A673 (cell line): ENCODE measurements around the gene SAXO1. TPM values are rescaled to one million over a fixed set of nuclear protein-coding genes. Genes with fewer than 3 reads are reported as not detected.

Experiments used
- BruUV-seq: library from RNA; stranded (reverse); fragments of 400-500 nt; replicated peaks from 2 replicates; lab custom pipeline; 2021; lab: Mats Ljungman, UMichigan
- CTCF ChIA-PET: fragments of 300-600 bp; sonication (Branson Sonifier 250); formaldehyde crosslinking; loops from one replicate; lab custom pipeline; 2022; ENCODE audit warnings: antibody characterized with exemption; lab: Charles Lee
- POLR2A ChIA-PET: fragments of 300-600 bp; sonication (Branson Sonifier 250); formaldehyde crosslinking; loops from one replicate; lab custom pipeline; 2022; ENCODE audit warnings: antibody characterized with exemption; ENCODE audit not compliant: low non-redundant PET; lab: Charles Lee
- DNase-seq: peaks from one replicate; pipeline ENCODE4 v3.0.0-alpha.2; 2015; ENCODE audit warnings: low spot score
- H3K27ac ChIP-seq: fragments of 200-600 bp; sonication (generic); 2 replicates; pipeline ENCODE4 v1.5.1; 2016; ENCODE audit warnings: mixed run types, low read depth, mild to moderate bottlenecking, mixed read lengths, antibody characterized with exemption, low read length; ENCODE audit not compliant: poor library complexity, severe bottlenecking
- H3K27me3 ChIP-seq: fragments of 200-600 bp; sonication (generic); replicated peaks from 2 replicates; pipeline ENCODE4 v1.6.1; 2017; ENCODE audit warnings: mixed run types, low read depth, mild to moderate bottlenecking, mixed read lengths, antibody characterized with exemption, low read length; ENCODE audit not compliant: insufficient read depth, poor library complexity
- H3K36me3 ChIP-seq: fragments of 200-600 bp; sonication (generic); 2 replicates; pipeline ENCODE4 v1.6.1; 2016; ENCODE audit warnings: mixed run types, mild to moderate bottlenecking, mixed read lengths, antibody characterized with exemption, low read length; ENCODE audit not compliant: insufficient read depth, poor library complexity, severe bottlenecking
- H3K4me1 ChIP-seq: fragments of 200-600 bp; sonication (generic); 2 replicates; pipeline ENCODE4 v1.6.1; 2017; ENCODE audit warnings: mixed run types, mild to moderate bottlenecking, mixed read lengths, antibody characterized with exemption, low read length; ENCODE audit not compliant: insufficient read depth, poor library complexity, severe bottlenecking
- H3K4me3 ChIP-seq: fragments of 200-600 bp; sonication (generic); 2 replicates; pipeline ENCODE4 v1.5.1; 2016; ENCODE audit warnings: low read depth, mixed run types, mild to moderate bottlenecking, mixed read lengths, low read length; ENCODE audit not compliant: poor library complexity, severe bottlenecking
- H3K9me3 ChIP-seq: fragments of 200-600 bp; sonication (generic); 2 replicates; pipeline ENCODE4 v1.6.1; 2016; ENCODE audit warnings: mixed run types, low read depth, mild to moderate bottlenecking, mixed read lengths, antibody characterized with exemption, low read length; ENCODE audit not compliant: poor library complexity, severe bottlenecking
- EZH2 ChIP-seq: fragments of 200-600 bp; sonication (generic); IDR thresholded peaks from 2 replicates; pipeline ENCODE4 v1.6.1; 2017; ENCODE audit warnings: borderline replicate concordance, low read depth, mild to moderate bottlenecking, mixed read lengths, antibody characterized with exemption, low read length; ENCODE audit not compliant: poor library complexity, severe bottlenecking
- intact Hi-C: fragments of 100-400 bp; cut with micrococcal nuclease; formaldehyde crosslinking; loops from one replicate; pipeline ENCODE4 v1.10.0; 2022; ENCODE audit not compliant: unreplicated experiment
- total RNA-seq: library from RNA; stranded (reverse); gene quantifications from 2 replicates; pipeline ENCODE4 v1.2.3, GENCODE V29; 2021
- TF ChIP-seq, protein P1 (sequence below): fragments of 300-800, 200-600 bp; sonication (generic); conservative IDR thresholded peaks from 2 replicates; pipeline ENCODE4 v1.5.1; 2017; ENCODE audit warnings: low read depth, mild to moderate bottlenecking, antibody characterized with exemption, low read length, moderate library complexity, mixed read lengths

The SAXO1 gene
- total RNA-seq, 1 experiment from 2014 or later, result not detected

DNA sequence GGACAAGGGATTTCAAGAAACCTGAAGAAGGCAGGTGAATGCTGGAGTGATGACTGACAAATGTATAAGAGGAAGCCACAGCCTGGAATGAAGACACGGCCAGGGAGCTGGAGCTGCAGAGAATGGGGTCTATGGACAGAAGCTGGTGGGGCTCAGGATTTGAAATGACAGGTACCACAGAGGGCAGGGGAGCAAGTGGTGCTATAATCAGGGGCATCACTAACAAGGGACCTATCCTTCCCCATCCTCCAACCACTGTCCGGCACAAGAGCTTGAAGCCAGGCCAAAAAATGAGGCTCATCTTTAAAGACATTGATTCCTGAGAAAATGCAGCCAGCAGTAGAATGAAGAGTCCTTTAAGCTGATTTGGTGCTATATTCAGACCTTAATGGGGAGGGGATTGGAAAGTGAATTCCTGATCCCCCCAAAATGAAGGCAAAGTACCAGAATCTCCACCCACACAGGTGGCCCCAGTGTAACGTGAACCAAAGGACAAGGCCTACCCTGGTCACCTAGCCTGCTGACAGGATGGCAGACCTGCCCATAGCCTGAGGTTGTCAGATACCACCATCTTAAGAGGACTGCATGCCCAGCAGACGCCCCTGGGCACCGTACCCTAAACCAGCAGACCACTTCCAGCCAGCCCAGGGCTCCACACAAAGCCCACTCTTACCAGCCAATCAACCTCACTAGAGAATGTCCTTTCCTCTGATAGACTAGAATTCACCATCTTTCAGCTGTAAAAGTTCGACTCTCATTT, 109.2 kb downstream of the SAXO1 start:
- intact Hi-C loops, result no loop called here
- CTCF ChIA-PET, result no interaction called here
- Histone ChIP-seq H3K27ac (no peak overlapping the region), H3K4me3 (no peak overlapping the region), H3K27me3 (no peaks in the 10 kb centered on the region), H3K4me1 (no peaks in the 10 kb centered on the region), H3K36me3 (no peaks in the 10 kb centered on the region), H3K9me3 (no peaks in the 10 kb centered on the region)
- no TSS peak for BruUV-seq
- no peak for TF ChIP-seq EZH2
- TF ChIP-seq, protein P1, sequence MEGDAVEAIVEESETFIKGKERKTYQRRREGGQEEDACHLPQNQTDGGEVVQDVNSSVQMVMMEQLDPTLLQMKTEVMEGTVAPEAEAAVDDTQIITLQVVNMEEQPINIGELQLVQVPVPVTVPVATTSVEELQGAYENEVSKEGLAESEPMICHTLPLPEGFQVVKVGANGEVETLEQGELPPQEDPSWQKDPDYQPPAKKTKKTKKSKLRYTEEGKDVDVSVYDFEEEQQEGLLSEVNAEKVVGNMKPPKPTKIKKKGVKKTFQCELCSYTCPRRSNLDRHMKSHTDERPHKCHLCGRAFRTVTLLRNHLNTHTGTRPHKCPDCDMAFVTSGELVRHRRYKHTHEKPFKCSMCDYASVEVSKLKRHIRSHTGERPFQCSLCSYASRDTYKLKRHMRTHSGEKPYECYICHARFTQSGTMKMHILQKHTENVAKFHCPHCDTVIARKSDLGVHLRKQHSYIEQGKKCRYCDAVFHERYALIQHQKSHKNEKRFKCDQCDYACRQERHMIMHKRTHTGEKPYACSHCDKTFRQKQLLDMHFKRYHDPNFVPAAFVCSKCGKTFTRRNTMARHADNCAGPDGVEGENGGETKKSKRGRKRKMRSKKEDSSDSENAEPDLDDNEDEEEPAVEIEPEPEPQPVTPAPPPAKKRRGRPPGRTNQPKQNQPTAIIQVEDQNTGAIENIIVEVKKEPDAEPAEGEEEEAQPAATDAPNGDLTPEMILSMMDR, result no peak
- DNase-seq, result no peak
- POLR2A ChIA-PET, result no interaction called here

DNA sequence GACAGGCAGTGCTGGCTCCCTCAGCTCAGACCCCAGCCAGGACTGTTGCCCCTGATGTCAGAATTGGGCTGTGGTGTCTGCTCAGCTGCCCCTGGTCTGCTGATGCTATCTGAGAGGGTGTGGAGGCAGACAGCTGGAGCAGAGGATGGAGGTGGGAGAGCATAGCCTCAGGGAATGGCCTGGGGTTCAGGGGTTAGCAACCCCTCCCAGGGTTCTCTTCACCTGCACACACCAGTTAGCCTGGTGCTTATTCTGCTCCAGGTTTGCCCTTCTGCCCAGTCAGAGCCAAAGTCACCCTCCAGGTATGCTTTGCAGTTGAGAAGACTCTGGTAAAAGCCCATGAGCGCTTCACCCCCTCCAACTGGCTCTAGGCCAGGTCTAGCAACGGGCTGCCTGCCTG, 109.8 kb downstream of the SAXO1 start:
- TF ChIP-seq, protein P1, result no peak
- TF ChIP-seq EZH2, result no peak
- no peak for DNase-seq
- intact Hi-C loops, result no loop called here
- Histone ChIP-seq H3K27me3 (no peaks in the 10 kb centered on the region), H3K27ac (no peak overlapping the region), H3K4me3 (no peak overlapping the region), H3K36me3 (no peaks in the 10 kb centered on the region), H3K9me3 (no peaks in the 10 kb centered on the region), H3K4me1 (no peaks in the 10 kb centered on the region)
- CTCF ChIA-PET, result no interaction called here
- BruUV-seq, result no TSS peak
- POLR2A ChIA-PET, result no interaction called here

DNA sequence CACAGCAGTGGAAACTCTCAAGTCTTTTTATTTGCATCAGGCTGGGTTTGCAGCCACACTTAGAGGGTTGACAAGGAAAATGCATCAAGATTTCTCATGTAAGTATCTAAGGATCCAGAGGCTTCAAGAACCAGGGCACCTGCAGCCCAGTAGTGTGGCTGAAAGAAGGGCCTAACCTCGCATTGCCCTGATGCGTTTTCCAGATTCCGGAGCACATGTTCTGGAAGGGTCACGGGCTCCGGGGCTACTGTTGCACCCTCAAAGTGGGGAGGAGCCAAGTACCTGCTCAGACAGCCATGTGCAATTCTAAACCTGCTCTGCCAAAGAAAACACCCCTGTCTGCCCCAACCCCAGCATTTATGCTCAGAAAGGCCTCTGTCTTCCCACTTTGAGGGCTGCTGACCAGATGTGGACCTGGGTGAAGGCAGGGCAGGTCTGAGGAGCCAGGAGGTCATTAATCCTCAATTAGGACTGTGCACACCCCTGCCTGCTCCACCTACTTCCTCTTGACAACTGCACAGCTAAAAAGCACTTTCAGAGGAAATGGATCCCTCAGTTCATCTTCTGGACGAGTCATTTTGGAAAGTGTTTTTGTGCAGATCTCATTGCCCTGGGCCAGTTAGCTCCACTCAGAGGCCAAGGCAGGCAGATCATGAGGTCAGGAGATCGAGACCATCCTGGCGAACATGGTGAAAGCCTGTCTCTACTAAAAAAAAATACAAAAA, 110.7 kb downstream of the SAXO1 start:
- no peak overlapping the region for H3K27ac ChIP-seq
- no peaks in the 10 kb centered on the region for H3K36me3 ChIP-seq
- H3K4me1 ChIP-seq, result no peaks in the 10 kb centered on the region
- no peaks in the 10 kb centered on the region for H3K27me3 ChIP-seq
- ChIA-PET POLR2A (no interaction called here), CTCF (no interaction called here)
- no peak overlapping the region for H3K4me3 ChIP-seq
- H3K9me3 ChIP-seq, result no peaks in the 10 kb centered on the region
- TF ChIP-seq, protein P1, result no peak
- TF ChIP-seq EZH2, result no peak
- DNase-seq, result no peak
- intact Hi-C loops, result no loop called here
- BruUV-seq, result no TSS peak
